HepG2 (cell line): ENCODE measurements around the gene ADCY5. TPM values are rescaled to one million over a fixed set of nuclear protein-coding genes. Genes with fewer than 3 reads are reported as not detected.

Experiments used
- ATAC-seq: fragments of 200-7000 bp; cut with Tn5 transposase; 3 replicates; pipeline ENCODE4 v1.9.1; 2020; ENCODE audit warnings: mild to moderate bottlenecking, moderate library complexity
- BruUV-seq: library from RNA; stranded (reverse); fragments of 400-500 nt; replicated peaks from 2 replicates; lab custom pipeline; 2021; lab: Mats Ljungman, UMichigan
- CTCF ChIA-PET: fragments of 300-600 bp; formaldehyde crosslinking; extraction: SDS; loops from one replicate; lab custom pipeline; 2021; ENCODE audit warnings: low total read pairs, inconsistent platforms, low intra/inter-chr PET ratio; lab: Yijun Ruan, JAX
- POLR2A ChIA-PET: fragments of 350-600 bp; sonication (Branson Sonifier 250); formaldehyde crosslinking; loops from one replicate; lab custom pipeline; 2020; ENCODE audit warnings: antibody characterized with exemption, inconsistent platforms; lab: Yijun Ruan, JAX
- DNase-seq: peaks from one replicate; pipeline ENCODE4 v3.0.0-alpha.2; 2015; ENCODE audit warnings: low spot score
- FAIRE-seq: peaks from 3 replicates; lab custom pipeline; 2011; peaks lifted over from hg19 to GRCh38; lab: Jason Lieb, UNC
- H2AFZ ChIP-seq: one replicate; pipeline ENCODE4 v1.6.1; 2011; ENCODE audit warnings: low read length, inconsistent platforms
- H3K27ac ChIP-seq: fragments of 300-600 bp; 3 replicates; pipeline ENCODE4 v1.8.0; 2011; ENCODE audit warnings: mixed run types, mild to moderate bottlenecking, mixed read lengths, low read length, inconsistent platforms; ENCODE audit not compliant: insufficient read depth; ENCODE audit errors: extremely low read length
- H3K27me3 ChIP-seq, 2 experiments: fragments of 200-600 bp in 1 of 2; 2 replicates in 1 of 2; 3 replicates in 1 of 2; pipeline versions ENCODE4 v1.6.0 to v1.8.0; 2011; ENCODE audit warnings: low read length in 2 of 2, mild to moderate bottlenecking in 2 of 2, moderate library complexity in 2 of 2, inconsistent platforms in 1 of 2; ENCODE audit not compliant: insufficient read depth in 2 of 2, control insufficient read depth in 1 of 2
- H3K36me3 ChIP-seq, 2 experiments: fragments of 200-600 bp in 1 of 2; replicated peaks in 1 of 2; 2 replicates in 1 of 2; 3 replicates in 1 of 2; pipeline versions ENCODE4 v1.5.1 to v1.8.0; 2011; ENCODE audit warnings: low read length in 2 of 2, inconsistent platforms in 1 of 2; ENCODE audit not compliant: insufficient read depth in 2 of 2, control insufficient read depth in 1 of 2
- H3K4me1 ChIP-seq: 2 replicates; pipeline ENCODE4 v1.5.1; 2012; ENCODE audit warnings: low read length, inconsistent platforms; ENCODE audit not compliant: insufficient read depth
- H3K4me2 ChIP-seq: 2 replicates; pipeline ENCODE4 v1.6.0; 2011; ENCODE audit warnings: low read depth, low read length, inconsistent platforms
- H3K4me3 ChIP-seq, 3 experiments: fragments of 200-600 bp in 1 of 3; sonication (generic), shearing (Covaris generic) in 1 of 3; replicated peaks in 1 of 3; 2 replicates each; pipeline ENCODE4 v1.5.1; 2011 to 2016; ENCODE audit warnings: low read length in 3 of 3, inconsistent platforms in 2 of 3, low read depth in 2 of 3, mild to moderate bottlenecking in 2 of 3, control low read depth in 1 of 3, mixed read lengths in 1 of 3; ENCODE audit not compliant: insufficient read depth in 1 of 3
- H3K79me2 ChIP-seq: one replicate; pipeline ENCODE4 v1.6.1; 2011; ENCODE audit warnings: low read length, inconsistent platforms; ENCODE audit not compliant: insufficient read depth
- H3K9ac ChIP-seq: 2 replicates; pipeline ENCODE4 v1.6.0; 2011; ENCODE audit warnings: mild to moderate bottlenecking, low read depth, low read length, inconsistent platforms; ENCODE audit not compliant: insufficient read depth
- H3K9me3 ChIP-seq: 2 replicates; pipeline ENCODE4 v1.5.1; 2012; ENCODE audit warnings: mild to moderate bottlenecking, low read length
- H4K20me1 ChIP-seq: 2 replicates; pipeline ENCODE4 v1.6.0; 2011; ENCODE audit warnings: inconsistent platforms, mild to moderate bottlenecking, low read length, moderate library complexity; ENCODE audit not compliant: insufficient read depth
- AGO1 ChIP-seq: fragments of 200-400 bp; formaldehyde crosslinking; IDR thresholded peaks from 2 replicates; pipeline ENCODE4 v1.6.1; 2017; ENCODE audit warnings: mild to moderate bottlenecking, low read depth, low read length, moderate library complexity; ENCODE audit not compliant: poor library complexity, severe bottlenecking
- ELF4 ChIP-seq: sonication (generic); formaldehyde crosslinking; IDR thresholded peaks from 2 replicates; pipeline ENCODE4 v1.5.0; 2020; ENCODE audit warnings: missing genetic modification reagents, mild to moderate bottlenecking, moderate library complexity, borderline replicate concordance
- HOXA7 ChIP-seq: sonication (generic); formaldehyde crosslinking; IDR thresholded peaks from 2 replicates; pipeline ENCODE4 v1.8.1; 2022; ENCODE audit warnings: mild to moderate bottlenecking, missing genetic modification reagents, moderate library complexity
- SATB2 ChIP-seq: sonication (generic); formaldehyde crosslinking; IDR thresholded peaks from 2 replicates; pipeline ENCODE4 v1.5.0; 2020; ENCODE audit warnings: missing genetic modification reagents
- ZNF160 ChIP-seq: sonication (generic); formaldehyde crosslinking; IDR thresholded peaks from 2 replicates; pipeline ENCODE4 v1.8.0; 2022; ENCODE audit warnings: mild to moderate bottlenecking, inconsistent platforms, missing genetic modification reagents
- ZNF468 ChIP-seq: sonication (generic); formaldehyde crosslinking; IDR thresholded peaks from 2 replicates; pipeline ENCODE4 v1.8.0; 2022; ENCODE audit warnings: mild to moderate bottlenecking, moderate library complexity, missing genetic modification reagents
- ZNF652 ChIP-seq: IDR thresholded peaks from 2 replicates; pipeline ENCODE4 v1.6.1; 2016; ENCODE audit warnings: low read depth, borderline replicate concordance
- ZNF839 ChIP-seq: sonication (generic); formaldehyde crosslinking; IDR thresholded peaks from 2 replicates; pipeline ENCODE4 v1.4.0; 2020; ENCODE audit warnings: missing genetic modification reagents, mild to moderate bottlenecking, borderline replicate concordance
- WGBS: methylation state at CpG from one replicate; pipeline ENCODE4 v1.1.6; 2017; ENCODE audit warnings: low lambda C conversion rate; 5-methylcytosine and 5-hydroxymethylcytosine counted together
- in situ Hi-C: cut with HindIII; loops from 2 replicates; pipeline ENCODE4 v1.10.0; 2017; ENCODE audit warnings: low pct_unique_long_range_greater_than_20kb; ENCODE audit not compliant: extremely low pct_ligation_motif_present
- intact Hi-C: fragments of 100-400 bp; cut with micrococcal nuclease; formaldehyde crosslinking; loops from one replicate; pipeline ENCODE4 v1.10.0; 2022; ENCODE audit not compliant: unreplicated experiment
- polyA plus RNA-seq, 8 experiments: library from polyadenylated mRNA; depleted of rRNA in 3 of 8; stranded (reverse) in 7 of 8; unstranded in 1 of 8; fragments of >200 nt; fragmentation: Illumina TruSeq in 4 of 8; extraction: Trizol in 4 of 8; gene quantifications; 2 replicates each; pipeline versions ENCODE4 v1.2.1 to v1.2.3, GENCODE V29; 2011 to 2016; ENCODE audit warnings: low read depth in 4 of 8, missing spikeins in 1 of 8, mixed read lengths in 1 of 8; ENCODE audit not compliant: insufficient read depth in 1 of 8
- total RNA-seq, 5 experiments: library from RNA; depleted of rRNA; stranded (reverse); fragments of >200 nt; fragmentation: Illumina TruSeq; extraction: Trizol; gene quantifications; 2 replicates each; pipeline ENCODE4 v1.2.3, GENCODE V29; 2016; ENCODE audit warnings: low read depth in 1 of 5
- TF ChIP-seq, protein P1 (sequence below): sonication (generic); formaldehyde crosslinking; IDR thresholded peaks from 2 replicates; pipeline ENCODE4 v1.8.1; 2023; ENCODE audit warnings: missing genetic modification reagents, mild to moderate bottlenecking, borderline replicate concordance
- TF ChIP-seq, protein P2 (sequence below): sonication (generic); formaldehyde crosslinking; IDR thresholded peaks from 2 replicates; pipeline ENCODE4 v1.9.0; 2021; ENCODE audit warnings: missing genetic modification reagents, mild to moderate bottlenecking, borderline replicate concordance
- TF ChIP-seq, protein P3 (sequence below): sonication (generic); formaldehyde crosslinking; IDR thresholded peaks from 2 replicates; pipeline ENCODE4 v1.5.0; 2020; ENCODE audit warnings: missing genetic modification reagents, mild to moderate bottlenecking, borderline replicate concordance

The ADCY5 gene
- total and polyA plus RNA-seq, 2 of the 13 experiments (the other 11 are each of a cell fraction or from before 2014, with no cell fraction given): not detected

DNA sequence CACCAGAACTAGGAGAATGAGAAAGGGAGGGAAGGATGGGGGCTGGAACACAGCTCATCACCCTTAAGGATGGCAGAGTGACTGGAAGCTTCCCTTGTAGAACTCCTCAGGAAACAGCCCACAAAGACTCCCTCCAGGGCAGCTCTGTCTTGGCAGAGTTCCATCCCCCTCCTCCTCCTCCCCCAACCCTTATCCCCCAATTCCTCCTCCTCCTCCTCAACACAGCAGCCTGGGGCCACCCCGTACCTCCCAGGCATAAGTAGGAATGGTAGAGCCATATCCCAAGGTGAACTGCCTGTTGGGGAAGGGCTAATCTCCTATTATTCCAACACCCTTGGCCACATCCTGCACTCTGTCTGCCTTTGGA, 38.8 kb downstream of the ADCY5 start:
- CTCF ChIA-PET: no interaction called here
- H3K27me3 ChIP-seq: peaks cover 0 to 17% of the 10 kb centered on the region in 2 experiments; a peak in 3 of 5 replicates
- H3K4me1 ChIP-seq: no peaks in the 10 kb centered on the region
- no peaks in the 10 kb centered on the region for H3K36me3 ChIP-seq
- H3K9ac ChIP-seq: no peak overlapping the region
- BruUV-seq: no TSS peak
- no peak overlapping the region for H3K4me2 ChIP-seq
- ATAC-seq (no peak), FAIRE-seq (no peak), DNase-seq (no peak)
- 71% methylated on average over 1 of the region's 1 CpG for WGBS
- POLR2A ChIA-PET: no interaction called here
- no peaks in the 10 kb centered on the region for H3K79me2 ChIP-seq
- in situ Hi-C loops (no loop called here), intact Hi-C loops (no loop called here)
- no peak overlapping the region for H3K4me3 ChIP-seq
- H4K20me1 ChIP-seq: no peaks in the 10 kb centered on the region
- no peak overlapping the region for H2AFZ ChIP-seq
- TF ChIP-seq ZNF839 (no peak), AGO1 (no peak), ZNF468 (CRISPR knock-in tag) (no peak), ELF4 (CRISPR knock-in tag) (no peak), ZNF652 (CRISPR knock-in tag) (no peak), HOXA7 (CRISPR knock-in tag) (no peak), SATB2 (CRISPR knock-in tag) (no peak), ZNF160 (no peak)
- TF ChIP-seq, protein P1, sequence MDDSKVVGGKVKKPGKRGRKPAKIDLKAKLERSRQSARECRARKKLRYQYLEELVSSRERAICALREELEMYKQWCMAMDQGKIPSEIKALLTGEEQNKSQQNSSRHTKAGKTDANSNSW (CRISPR knock-in tag): no peak
- TF ChIP-seq, protein P2, sequence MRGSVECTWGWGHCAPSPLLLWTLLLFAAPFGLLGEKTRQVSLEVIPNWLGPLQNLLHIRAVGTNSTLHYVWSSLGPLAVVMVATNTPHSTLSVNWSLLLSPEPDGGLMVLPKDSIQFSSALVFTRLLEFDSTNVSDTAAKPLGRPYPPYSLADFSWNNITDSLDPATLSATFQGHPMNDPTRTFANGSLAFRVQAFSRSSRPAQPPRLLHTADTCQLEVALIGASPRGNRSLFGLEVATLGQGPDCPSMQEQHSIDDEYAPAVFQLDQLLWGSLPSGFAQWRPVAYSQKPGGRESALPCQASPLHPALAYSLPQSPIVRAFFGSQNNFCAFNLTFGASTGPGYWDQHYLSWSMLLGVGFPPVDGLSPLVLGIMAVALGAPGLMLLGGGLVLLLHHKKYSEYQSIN (CRISPR knock-in tag): no peak
- TF ChIP-seq, protein P3, sequence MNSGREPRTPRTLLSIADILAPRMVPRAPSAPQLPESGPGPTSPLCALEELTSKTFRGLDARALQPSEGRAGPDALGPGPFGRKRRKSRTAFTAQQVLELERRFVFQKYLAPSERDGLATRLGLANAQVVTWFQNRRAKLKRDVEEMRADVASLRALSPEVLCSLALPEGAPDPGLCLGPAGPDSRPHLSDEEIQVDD (CRISPR knock-in tag): no peak
- H3K27ac ChIP-seq: no peak overlapping the region
- H3K9me3 ChIP-seq: no peaks in the 10 kb centered on the region
